HG02840 (cell line): ENCODE data around the gene SLC28A3.
"Not testable (repeated sequence)": the region's sequence is repeated elsewhere in the genome, so short reads cannot be mapped to it uniquely, and the experiment has no call there.

ENCODE experiments used
- ATAC-seq: cut with Tn5 transposase; IDR thresholded peaks from one replicate; pipeline ENCODE4 v1.9.1; 2021; ENCODE audit warnings: mild to moderate bottlenecking, moderate library complexity, moderate number of reproducible peaks; ENCODE audit not compliant: unreplicated experiment, low FRiP score

SLC28A3 gene, protein sequence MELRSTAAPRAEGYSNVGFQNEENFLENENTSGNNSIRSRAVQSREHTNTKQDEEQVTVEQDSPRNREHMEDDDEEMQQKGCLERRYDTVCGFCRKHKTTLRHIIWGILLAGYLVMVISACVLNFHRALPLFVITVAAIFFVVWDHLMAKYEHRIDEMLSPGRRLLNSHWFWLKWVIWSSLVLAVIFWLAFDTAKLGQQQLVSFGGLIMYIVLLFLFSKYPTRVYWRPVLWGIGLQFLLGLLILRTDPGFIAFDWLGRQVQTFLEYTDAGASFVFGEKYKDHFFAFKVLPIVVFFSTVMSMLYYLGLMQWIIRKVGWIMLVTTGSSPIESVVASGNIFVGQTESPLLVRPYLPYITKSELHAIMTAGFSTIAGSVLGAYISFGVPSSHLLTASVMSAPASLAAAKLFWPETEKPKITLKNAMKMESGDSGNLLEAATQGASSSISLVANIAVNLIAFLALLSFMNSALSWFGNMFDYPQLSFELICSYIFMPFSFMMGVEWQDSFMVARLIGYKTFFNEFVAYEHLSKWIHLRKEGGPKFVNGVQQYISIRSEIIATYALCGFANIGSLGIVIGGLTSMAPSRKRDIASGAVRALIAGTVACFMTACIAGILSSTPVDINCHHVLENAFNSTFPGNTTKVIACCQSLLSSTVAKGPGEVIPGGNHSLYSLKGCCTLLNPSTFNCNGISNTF

GRCh38 chr9:84340535-84340934 is at the start of gene SLC28A3:
Gene SLC28A3 (minus strand): TSS chr9:84340758. CDS start chr9:84340633, 125 bp downstream.
- ATAC-seq: no peak

DNA sequence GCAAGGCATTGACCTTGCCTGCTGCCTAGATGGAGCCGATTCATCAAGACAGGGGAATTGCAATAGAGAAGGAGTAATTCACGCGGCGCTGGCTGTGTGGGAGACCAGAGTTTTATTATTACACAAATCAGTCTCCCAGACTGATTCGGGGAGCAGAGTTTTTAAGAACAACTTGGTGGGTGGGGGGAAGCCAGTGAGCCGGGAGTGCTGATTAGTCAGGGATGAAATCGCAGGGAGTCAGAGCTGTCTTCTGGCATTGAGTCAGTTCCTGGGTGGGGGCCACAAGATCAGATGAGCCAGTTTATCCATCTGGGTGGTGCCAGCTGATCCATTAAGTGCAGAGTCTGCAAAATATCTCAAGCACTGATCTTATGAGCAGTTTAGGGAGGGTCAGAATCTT is 49.7 kb upstream of the SLC28A3 start:
- not testable (repeated sequence) for ATAC-seq

DNA sequence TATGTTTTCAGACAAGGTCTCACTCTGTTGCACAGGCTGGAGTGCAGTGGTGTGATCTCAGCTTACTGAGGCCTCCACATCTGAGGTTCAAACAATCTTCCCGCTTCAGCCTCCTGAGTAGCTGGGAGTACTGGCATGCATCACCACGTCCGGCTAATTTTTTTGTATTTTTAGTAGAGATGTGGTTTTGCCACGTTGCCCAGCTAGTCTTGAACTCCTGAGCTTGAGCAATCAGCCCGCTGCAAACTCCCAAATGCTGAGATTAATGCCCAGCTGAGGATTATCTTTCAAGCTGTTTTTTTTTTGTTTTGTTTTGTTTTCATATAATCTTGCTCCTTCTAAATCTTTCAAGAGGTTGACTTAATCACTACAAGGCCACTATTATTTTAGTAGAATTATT is 47.3 kb upstream of the SLC28A3 start:
- ATAC-seq: no peak

DNA sequence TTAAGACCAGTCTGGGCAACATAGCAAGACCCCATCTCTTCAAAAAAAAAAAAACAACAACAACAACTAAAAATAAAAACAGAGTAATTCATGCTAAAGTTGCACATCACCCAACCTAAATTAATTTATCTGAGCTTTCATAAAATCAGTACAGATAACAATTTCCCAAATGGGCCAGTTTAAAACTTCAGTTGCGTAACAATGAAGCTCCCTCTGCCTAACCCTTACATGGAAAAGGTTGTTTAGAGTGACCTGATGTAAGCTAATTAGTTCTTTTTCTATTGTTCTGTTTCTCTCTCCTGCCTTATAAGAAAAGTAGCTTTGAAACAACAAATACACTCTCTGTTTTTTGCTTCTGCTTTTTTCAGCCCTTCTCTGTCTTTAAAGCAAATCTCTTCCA is 46.2 kb upstream of the SLC28A3 start:
- no peak for ATAC-seq

DNA sequence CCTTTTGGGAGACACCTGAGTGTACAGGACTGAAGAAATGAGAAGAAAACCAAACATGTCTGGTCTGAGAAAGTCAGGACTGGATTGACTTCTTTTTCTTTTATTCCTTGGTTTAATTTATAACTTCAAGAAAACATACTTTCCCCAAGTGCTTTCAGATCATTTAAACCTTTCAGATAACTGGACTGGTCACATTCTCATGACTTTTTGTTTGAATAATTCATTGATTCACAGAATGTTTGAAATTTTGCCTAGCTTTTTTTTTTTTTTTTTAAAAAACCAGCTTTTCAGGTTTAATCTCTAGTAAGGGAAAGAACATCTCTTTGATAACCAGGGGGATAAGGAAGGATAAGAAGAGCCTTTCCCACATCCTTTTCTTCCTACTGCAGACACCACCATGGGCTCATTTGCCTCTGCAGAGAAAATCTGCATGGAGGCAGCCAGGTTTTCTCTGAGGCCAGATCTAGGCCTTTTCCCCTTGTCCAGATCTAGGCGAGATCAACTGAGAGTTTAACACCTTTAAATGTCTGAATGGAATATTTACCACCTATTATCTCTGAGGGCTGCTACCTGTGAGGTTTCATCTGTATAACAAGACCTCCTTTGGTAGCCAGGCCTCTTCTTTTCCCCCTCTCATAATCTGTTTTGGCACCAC is 45.0 kb upstream of the SLC28A3 start:
- ATAC-seq: no peak

DNA sequence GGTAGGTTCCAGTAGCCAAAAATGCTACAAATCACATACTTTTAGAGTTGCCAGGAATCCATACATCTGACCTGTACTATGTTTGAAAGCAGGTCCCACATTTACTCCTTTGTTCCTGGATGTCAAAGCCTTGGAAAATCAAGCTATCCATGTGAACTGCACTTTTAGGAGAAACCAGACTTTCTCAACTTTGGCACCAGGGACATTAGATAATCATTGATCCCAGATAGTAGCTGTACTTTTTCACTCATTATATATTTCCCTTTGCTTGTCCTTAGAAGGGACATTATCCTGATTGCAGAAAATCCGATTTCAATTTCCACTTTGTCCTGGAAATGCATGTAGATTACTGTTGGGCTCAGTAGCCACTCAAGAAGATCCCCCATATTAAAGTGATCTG is 44.1 kb upstream of the SLC28A3 start:
- ATAC-seq: no peak

- ATAC-seq: no peak
Observed at GRCh38 chr9:84383178-84383577, 42.6 kb upstream of the SLC28A3 start.

DNA sequence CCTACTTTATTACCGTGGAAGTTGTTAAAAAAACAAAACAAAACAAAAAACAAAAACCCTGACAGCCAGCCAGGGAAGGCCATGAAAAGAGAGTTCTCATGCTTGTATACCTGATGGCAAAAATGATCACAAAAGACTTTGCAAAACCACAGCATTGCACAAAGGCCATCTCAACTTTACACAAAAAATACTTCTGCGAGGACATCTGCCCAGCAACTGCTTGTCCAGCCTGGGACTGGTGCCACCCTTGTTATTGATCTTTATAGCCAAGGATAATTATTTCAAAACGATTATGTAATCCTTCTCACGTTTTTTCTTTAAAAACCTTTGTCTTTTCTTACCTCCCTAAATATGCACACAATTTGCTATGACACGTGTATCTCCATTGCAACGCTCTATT is 42.2 kb upstream of the SLC28A3 start:
- no peak for ATAC-seq

DNA sequence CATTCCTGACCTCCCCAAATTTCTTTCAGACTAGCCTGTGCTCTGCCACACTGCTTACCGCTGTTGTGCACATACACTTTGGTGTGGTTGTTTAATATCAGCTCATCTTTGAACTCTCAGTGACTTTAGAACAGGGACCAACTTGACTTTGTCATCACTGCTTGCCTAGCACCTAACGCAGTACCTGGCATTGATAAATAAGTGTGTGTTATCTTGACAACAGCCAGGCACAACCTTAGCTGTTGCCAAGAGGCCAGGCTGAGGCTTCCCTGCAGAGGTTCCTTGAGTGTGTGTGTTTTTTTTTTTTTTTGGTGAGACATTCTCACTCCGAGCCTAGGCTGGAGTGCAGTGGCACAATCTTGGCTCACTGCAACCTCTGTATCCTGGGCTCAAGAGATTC is 41.0 kb upstream of the SLC28A3 start:
- ATAC-seq: no peak

DNA sequence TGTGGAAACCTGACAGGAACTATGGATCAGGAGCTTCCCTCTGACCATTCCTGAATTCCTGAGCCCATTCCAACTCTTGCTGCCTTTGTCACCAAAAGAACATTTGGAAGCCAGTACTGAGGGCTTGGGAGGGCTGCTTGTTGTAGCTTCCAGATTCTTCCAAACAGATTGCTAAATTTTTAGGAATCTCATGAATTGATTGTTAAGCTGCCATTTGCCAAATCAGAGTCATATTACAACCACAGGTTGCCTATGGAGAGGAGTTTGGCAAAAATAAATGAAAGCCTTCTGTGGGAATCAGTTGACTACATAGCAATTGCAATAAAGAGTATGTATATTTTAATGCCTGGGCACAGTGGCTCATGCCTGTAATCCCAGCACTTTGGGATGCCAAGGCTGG is 39.2 kb upstream of the SLC28A3 start:
- no peak for ATAC-seq

DNA sequence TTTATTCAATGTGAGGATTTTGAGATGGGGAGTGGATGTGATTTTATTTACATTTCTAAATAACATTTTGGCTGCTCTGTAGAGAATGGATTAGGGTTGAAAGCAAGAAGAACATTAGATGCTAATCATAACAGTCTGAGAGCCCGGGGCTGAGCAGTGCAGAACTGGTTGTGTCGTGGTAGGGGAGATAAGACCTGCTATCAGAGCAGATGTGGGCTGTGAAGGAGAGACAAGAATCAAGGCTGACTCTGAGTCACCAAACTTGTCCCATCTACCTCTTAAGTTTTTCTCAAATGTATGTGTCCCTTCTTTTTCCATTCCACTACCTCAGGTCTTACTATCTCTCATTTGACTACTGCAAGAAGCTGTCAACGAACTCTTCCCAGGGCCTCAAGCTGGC is 35.4 kb upstream of the SLC28A3 start:
- no peak for ATAC-seq

GRCh38 chr9:84374516-84374915 is 34.0 kb upstream of the SLC28A3 start:
- ATAC-seq: no peak

- ATAC-seq: no peak
Observed at GRCh38 chr9:84374013-84374412, 33.5 kb upstream of the SLC28A3 start.

GRCh38 chr9:84371737-84372136 is 31.2 kb upstream of the SLC28A3 start:
- ATAC-seq: no peak

GRCh38 chr9:84368601-84369000 is 28.0 kb upstream of the SLC28A3 start:
- no peak for ATAC-seq

DNA sequence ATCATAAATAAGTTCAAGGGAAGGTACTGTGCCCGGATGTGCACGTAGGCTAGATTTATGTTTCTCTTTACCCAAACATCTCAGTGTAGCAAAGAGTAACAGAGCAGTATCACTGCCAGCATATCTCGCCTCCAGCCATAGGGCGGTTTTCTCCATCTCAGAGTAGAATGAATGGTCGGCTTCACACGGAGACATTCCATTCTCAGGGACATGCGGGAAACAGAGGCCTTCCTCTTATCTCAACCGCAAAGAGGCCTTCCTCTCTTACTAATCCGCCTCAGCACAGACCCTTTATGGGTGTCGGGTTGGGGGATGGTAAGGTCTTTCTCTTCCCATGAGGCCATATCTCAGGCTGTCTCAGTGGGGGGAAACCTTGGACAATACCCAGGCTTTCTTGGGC is 27.2 kb upstream of the SLC28A3 start:
- ATAC-seq: not testable (repeated sequence)

DNA sequence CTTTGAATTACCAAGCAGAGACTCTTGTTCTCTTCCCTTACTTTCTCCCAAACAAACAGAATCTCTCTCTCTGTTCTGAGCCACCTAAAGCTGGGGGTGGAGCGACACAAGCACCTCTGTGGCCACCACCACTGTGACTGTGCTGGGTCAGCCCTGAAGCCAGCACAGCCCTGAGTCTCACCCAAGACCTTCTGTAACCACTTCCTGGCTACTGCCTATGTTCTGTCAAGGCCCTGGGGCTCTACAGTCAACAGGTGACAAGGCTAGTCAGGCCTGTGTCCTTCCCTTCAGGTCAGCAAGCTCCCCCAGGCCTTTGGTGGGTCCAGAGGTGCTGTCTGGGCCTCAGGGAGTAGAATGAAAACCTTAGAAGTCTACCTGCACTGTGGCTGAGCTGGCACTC is 26.1 kb upstream of the SLC28A3 start:
- ATAC-seq: no peak

DNA sequence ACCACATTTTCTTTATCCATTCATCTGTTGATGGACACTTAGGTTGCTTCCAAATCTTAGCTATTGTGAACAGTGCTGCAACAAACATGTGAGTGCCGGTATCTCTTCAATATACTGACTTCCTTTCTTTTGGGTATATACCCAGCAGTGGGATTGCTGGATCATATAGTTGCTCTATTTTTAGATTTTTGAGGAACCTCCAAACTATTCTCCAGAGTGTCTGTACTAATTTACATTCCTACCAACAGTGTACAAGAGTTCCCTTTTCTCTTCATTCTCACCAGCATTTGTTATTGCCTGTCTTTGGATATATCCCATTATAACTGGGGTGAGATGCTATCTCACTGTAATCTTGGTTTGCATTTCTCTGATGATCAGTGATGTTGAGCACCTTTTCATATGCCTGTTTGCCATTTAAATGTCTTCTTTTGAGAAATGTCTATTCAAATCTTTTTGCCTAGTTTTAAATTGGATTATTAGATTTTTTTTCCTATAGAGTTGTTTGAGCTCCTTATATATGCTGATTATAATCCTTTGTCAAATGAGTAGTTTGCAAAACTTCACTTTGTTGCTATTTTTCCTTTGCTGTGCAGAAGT is 24.4 kb upstream of the SLC28A3 start:
- not testable (repeated sequence) for ATAC-seq

- no peak for ATAC-seq
Observed at GRCh38 chr9:84361645-84362044, 21.1 kb upstream of the SLC28A3 start.

GRCh38 chr9:84357275-84357674 is 16.7 kb upstream of the SLC28A3 start:
- ATAC-seq: no peak

DNA sequence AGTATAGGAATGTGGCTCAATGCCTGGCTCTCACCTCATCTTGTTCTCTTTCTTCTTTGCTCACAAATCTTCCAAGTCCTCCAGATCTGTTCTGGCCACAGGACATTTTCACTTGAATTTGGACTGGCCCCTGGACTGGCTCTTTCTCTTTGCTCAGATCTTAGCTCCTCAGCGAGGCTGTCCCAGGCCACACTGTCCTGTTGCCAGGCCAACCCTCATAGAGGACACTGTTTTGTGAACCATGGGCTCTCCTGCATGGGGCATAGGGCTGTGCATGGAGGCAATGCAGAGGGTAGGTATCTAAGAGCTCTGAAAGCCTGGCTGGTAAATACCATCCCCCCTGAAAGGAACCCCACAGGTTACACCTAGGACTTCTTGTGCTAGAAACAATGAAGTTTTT is 13.5 kb upstream of the SLC28A3 start:
- no peak for ATAC-seq
